ENCODE results near the gene LEF1. TPM values are rescaled to one million over a fixed set of nuclear protein-coding genes. Genes with fewer than 3 reads are reported as not detected.

The LEF1 gene
- total RNA-seq, 1 donor from 2014 or later, result 12.5 TPM

DNA sequence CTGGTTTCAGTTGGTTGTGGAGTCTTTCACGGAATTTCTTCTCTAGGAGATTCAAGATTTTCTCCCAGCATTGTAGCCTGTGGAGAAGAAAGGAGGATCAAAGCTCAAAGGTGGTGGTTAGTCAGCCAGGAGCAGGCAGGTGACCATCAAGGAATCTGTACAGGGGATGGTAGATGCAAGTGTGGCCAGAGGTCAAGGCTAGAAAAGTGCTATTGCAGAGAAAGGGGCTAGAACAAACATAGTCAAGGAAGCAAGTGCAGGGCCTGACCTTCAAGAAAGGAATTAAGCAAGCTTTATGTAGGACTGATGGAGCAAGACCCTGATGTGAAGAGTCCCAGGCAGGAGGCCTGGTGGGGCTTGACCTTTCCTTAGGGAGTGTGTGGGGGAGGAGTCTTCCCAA lies 162.9 kb downstream of the LEF1 start:
- Histone ChIP-seq H3K27me3 (no peaks in the 10 kb centered on the region), H3K36me3 (peaks cover 0 to 1% of the 10 kb centered on the region in 2 donors), H3K4me3 (no peak overlapping the region), H3K4me1 (no peaks in the 10 kb centered on the region), H3K27ac (no peak overlapping the region), H3K9me3 (no peaks in the 10 kb centered on the region)
- no peak for DNase-seq (ENCODE audit: extremely low spot score in 2 of 2)
- TF ChIP-seq, protein P1, sequence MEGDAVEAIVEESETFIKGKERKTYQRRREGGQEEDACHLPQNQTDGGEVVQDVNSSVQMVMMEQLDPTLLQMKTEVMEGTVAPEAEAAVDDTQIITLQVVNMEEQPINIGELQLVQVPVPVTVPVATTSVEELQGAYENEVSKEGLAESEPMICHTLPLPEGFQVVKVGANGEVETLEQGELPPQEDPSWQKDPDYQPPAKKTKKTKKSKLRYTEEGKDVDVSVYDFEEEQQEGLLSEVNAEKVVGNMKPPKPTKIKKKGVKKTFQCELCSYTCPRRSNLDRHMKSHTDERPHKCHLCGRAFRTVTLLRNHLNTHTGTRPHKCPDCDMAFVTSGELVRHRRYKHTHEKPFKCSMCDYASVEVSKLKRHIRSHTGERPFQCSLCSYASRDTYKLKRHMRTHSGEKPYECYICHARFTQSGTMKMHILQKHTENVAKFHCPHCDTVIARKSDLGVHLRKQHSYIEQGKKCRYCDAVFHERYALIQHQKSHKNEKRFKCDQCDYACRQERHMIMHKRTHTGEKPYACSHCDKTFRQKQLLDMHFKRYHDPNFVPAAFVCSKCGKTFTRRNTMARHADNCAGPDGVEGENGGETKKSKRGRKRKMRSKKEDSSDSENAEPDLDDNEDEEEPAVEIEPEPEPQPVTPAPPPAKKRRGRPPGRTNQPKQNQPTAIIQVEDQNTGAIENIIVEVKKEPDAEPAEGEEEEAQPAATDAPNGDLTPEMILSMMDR (IDR thresholded peaks at IDR 0.05), result no peak
- TF ChIP-seq POLR2AphosphoS5 (IDR thresholded peaks at IDR 0.05; ENCODE audit: insufficient read depth in 1 of 2, low read depth in 1 of 2) (no peak), POLR2A (IDR thresholded peaks at IDR 0.05) (no peak)
- intact Hi-C loops (cut with DNase I), result no loop called here

- intact Hi-C loops (cut with DNase I), result no loop called here
Measured at GRCh38 chr4:108004646-108005045, 164.1 kb downstream of the LEF1 start.

DNA sequence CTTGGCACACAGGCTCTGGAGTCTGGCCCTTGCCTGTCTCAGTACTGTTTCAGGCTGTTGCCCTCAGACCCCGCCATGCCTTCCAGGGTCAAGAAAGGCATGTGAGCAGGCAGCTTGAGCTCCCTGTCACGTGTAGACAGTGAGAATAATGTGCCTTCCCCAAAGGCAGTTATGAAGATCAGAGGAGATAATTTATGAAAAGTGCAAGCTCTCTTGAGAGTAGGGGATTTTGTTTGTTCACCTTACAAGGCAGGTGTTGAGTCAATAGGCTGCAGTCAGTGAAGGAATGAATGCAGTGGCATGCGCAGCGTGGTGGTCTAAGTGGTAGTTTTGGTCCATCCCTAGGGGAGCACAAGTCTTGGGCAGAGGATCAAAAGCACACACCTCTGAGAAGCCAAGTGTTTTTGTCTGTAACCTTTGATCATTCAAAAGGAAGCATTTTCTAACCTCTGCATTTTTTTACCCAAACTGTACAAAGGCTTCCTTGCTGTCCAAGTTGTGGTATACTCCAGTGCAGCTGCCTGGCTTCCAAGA lies 164.7 kb downstream of the LEF1 start:
- Histone ChIP-seq H3K27me3 (no peaks in the 10 kb centered on the region), H3K36me3 (no peaks in the 10 kb centered on the region), H3K4me3 (no peak overlapping the region), H3K4me1 (peaks cover 9% of the 10 kb centered on the region), H3K9me3 (no peaks in the 10 kb centered on the region), H3K27ac (no peak overlapping the region)
- TF ChIP-seq, protein P1 (IDR thresholded peaks at IDR 0.05), result no peak
- TF ChIP-seq POLR2AphosphoS5 (IDR thresholded peaks at IDR 0.05; ENCODE audit: insufficient read depth in 1 of 2, low read depth in 1 of 2), result no peak
- TF ChIP-seq POLR2A (IDR thresholded peaks at IDR 0.05), result no peak
- intact Hi-C loops (cut with DNase I), result no loop called here
- no peak for DNase-seq (ENCODE audit: extremely low spot score in 2 of 2)

More at GRCh38 chr4:108004646-108005045, 164.1 kb downstream of the LEF1 start:
- Histone ChIP-seq H3K4me3 (no peak overlapping the region), H3K9me3 (no peaks in the 10 kb centered on the region), H3K27ac (no peak overlapping the region), H3K27me3 (no peaks in the 10 kb centered on the region), H3K4me1 (peaks cover 3% of the 10 kb centered on the region), H3K36me3 (no peaks in the 10 kb centered on the region)
- TF ChIP-seq POLR2AphosphoS5 (IDR thresholded peaks at IDR 0.05; ENCODE audit: insufficient read depth in 1 of 2, low read depth in 1 of 2), result no peak
- TF ChIP-seq, protein P1 (IDR thresholded peaks at IDR 0.05), result no peak
- DNase-seq (ENCODE audit: extremely low spot score in 2 of 2), result no peak

- Histone ChIP-seq H3K36me3 (no peaks in the 10 kb centered on the region), H3K4me1 (peaks cover 32% of the 10 kb centered on the region), H3K4me3 (no peak overlapping the region), H3K9me3 (no peaks in the 10 kb centered on the region), H3K27me3 (no peaks in the 10 kb centered on the region), H3K27ac (no peak overlapping the region)
- intact Hi-C loops (cut with DNase I), result no loop called here
- TF ChIP-seq, protein P1 (IDR thresholded peaks at IDR 0.05), result no peak
- TF ChIP-seq POLR2AphosphoS5 (IDR thresholded peaks at IDR 0.05; ENCODE audit: insufficient read depth in 1 of 2, low read depth in 1 of 2), result no peak
- TF ChIP-seq POLR2A (IDR thresholded peaks at IDR 0.05), result no peak
- DNase-seq (ENCODE audit: extremely low spot score in 2 of 2), result no peak
Measured at GRCh38 chr4:108001540-108002135, 167.1 kb downstream of the LEF1 start.

- Histone ChIP-seq H3K36me3 (no peaks in the 10 kb centered on the region), H3K4me1 (peaks cover 39% of the 10 kb centered on the region), H3K9me3 (no peaks in the 10 kb centered on the region), H3K27ac (no peak overlapping the region), H3K4me3 (no peak overlapping the region), H3K27me3 (no peaks in the 10 kb centered on the region)
- TF ChIP-seq, protein P1 (IDR thresholded peaks at IDR 0.05), result no peak
- no peak for TF ChIP-seq POLR2A (IDR thresholded peaks at IDR 0.05)
- intact Hi-C loops (cut with DNase I), result loop anchor here (10.0 kb wide), 1 partner anchor 65 kb away; the partner anchor contains the start of gene CYP2U1
- no peak for DNase-seq (ENCODE audit: extremely low spot score in 2 of 2)
Measured at GRCh38 chr4:107999932-108000539, 168.7 kb downstream of the LEF1 start.
